Measurements from ENCODE around the gene CLPSL1. TPM values are rescaled to one million over a fixed set of nuclear protein-coding genes. Genes with fewer than 3 reads are reported as not detected.

Gene CLPSL1
- total and polyA plus RNA-seq, 2 of the 4 experiments (the other 2 are of a cell fraction): not detected

DNA sequence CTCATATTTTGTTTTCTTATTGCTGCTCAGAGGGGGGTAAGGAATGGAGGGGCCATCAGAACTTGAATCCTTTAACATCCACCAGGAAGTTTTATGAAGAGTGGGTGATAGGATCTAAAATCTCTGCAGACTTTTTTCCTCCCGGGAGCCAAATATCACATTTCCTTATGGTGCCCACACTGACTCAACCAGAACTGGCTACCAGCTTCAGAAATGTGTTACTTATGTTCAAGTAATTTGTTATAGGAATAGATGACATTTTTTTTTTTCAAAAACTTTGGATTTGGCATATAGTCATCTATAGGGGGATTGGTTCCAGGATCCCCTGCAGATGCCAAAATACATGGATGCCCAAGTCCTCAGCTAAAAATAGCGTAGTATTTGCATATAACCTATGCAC, 42.8 kb downstream of the CLPSL1 start:
- intact Hi-C loops (cut with micrococcal nuclease): no loop called here
- Histone ChIP-seq H2AK9ac (replicated peaks; ENCODE audit: low read depth, low read length, poor library complexity) (no peak overlapping the region), H2BK5ac (ENCODE audit: low read depth, low read length, poor library complexity, severe bottlenecking) (no peak overlapping the region), H3K14ac (replicated peaks; ENCODE audit: low read depth, low read length) (no peak overlapping the region), H3K18ac (ENCODE audit: low read depth, low read length) (no peak overlapping the region), H3K56ac (ENCODE audit: extremely low read depth, insufficient read depth, low read length) (no peak overlapping the region), H2BK120ac (ENCODE audit: low read depth, low read length) (no peak overlapping the region), H3K27ac (ENCODE audit: insufficient read depth, low read length) (no peak overlapping the region), H4K5ac (ENCODE audit: low read depth, low read length) (no peak overlapping the region), H3K9me1 (ENCODE audit: insufficient read depth, low read length) (no peaks in the 10 kb centered on the region), H3K9me3 (ENCODE audit: control insufficient read depth, insufficient read depth, low read length) (no peaks in the 10 kb centered on the region), H3K23ac (ENCODE audit: low read depth, low read length) (no peak overlapping the region), H4K20me1 (ENCODE audit: insufficient read depth, low read length) (no peaks in the 10 kb centered on the region), H3K4ac (ENCODE audit: low read depth, low read length) (no peak overlapping the region), H2BK15ac (ENCODE audit: low read depth, low read length) (no peak overlapping the region), H4K91ac (ENCODE audit: insufficient read depth, low read depth, low read length) (no peak overlapping the region), H2BK20ac (ENCODE audit: low read depth, low read length) (no peak overlapping the region), H3K4me1 (ENCODE audit: control insufficient read depth, insufficient read depth, low read length) (no peaks in the 10 kb centered on the region), H3K36me3 (ENCODE audit: control insufficient read depth, insufficient read depth, low read length) (no peaks in the 10 kb centered on the region), H3K9ac (ENCODE audit: low read depth, low read length) (no peak overlapping the region), H3K4me3 (ENCODE audit: insufficient read depth, low read depth, low read length) (no peak overlapping the region), H3K27me3 (ENCODE audit: control insufficient read depth, insufficient read depth, low read length) (no peaks in the 10 kb centered on the region; the same call in none of the 2 replicates), H2AK5ac (ENCODE audit: low read depth, low read length) (no peak overlapping the region), H4K8ac (ENCODE audit: low read depth in 2 of 2, low read length in 2 of 2) (no peak overlapping the region), H3K4me2 (ENCODE audit: low read depth, low read length) (no peak overlapping the region), H3K79me1 (ENCODE audit: low read depth in 1 of 2, low read length in 2 of 2) (no peaks in the 10 kb centered on the region), H2AFZ (replicated peaks; ENCODE audit: low read length, poor library complexity) (no peak overlapping the region)
- no peak for ATAC-seq (ENCODE audit: low read depth)
- POLR2A ChIA-PET (ENCODE audit: unreplicated experiment): no interaction called here
- CTCF ChIA-PET: no interaction called here
- no CpG with 5 or more reads among the region's 2 CpGs for WGBS, 2 experiments (ENCODE audit: extremely low coverage in 2 of 2, insufficient read length in 1 of 2)
- in situ Hi-C loops (cut with MboI; ENCODE audit: low sequenced_read_pairs): no loop called here
- no TSS peak for BruUV-seq (replicated peaks)
- dilution Hi-C loops (cut with HindIII; ENCODE audit: low sequenced_read_pairs, unreplicated experiment): no loop called here
- DNase-seq: no peak
- TF ChIP-seq MAFK (IDR thresholded peaks at IDR 0.05; ENCODE audit: low read depth, low read length) (no peak), MAZ (IDR thresholded peaks at IDR 0.05; ENCODE audit: borderline replicate concordance, low read depth, low read length) (no peak), BHLHE40 (IDR thresholded peaks at IDR 0.05; ENCODE audit: low read depth, low read length) (no peak), NFE2L2 (IDR thresholded peaks at IDR 0.05; ENCODE audit: low read depth, low read length) (no peak), FOS (IDR thresholded peaks at IDR 0.05; ENCODE audit: low read depth, low read length) (no peak), POLR2A (IDR thresholded peaks at IDR 0.05; ENCODE audit: low read depth, low read length) (no peak)
